ENCODE results near the gene UQCRH. TPM values are rescaled to one million over a fixed set of nuclear protein-coding genes. Genes with fewer than 3 reads are reported as not detected.
A peak's percentile ranks its signal among the peaks of the same experiment; 100 is the strongest.
"Not testable (repeated sequence)": the region's sequence is repeated elsewhere in the genome, so short reads cannot be mapped to it uniquely, and the experiment has no call there.

UQCRH gene
- total RNA-seq, 6 donors from 2014 or later: 59.7 to 193 (median 126) TPM

- H3K36me3 ChIP-seq: no peaks in the 10 kb centered on the region
- TF ChIP-seq POLR2A (IDR thresholded peaks at IDR 0.05): no peak
- no peak for TF ChIP-seq EP300 (IDR thresholded peaks at IDR 0.05)
- TF ChIP-seq, protein P1, sequence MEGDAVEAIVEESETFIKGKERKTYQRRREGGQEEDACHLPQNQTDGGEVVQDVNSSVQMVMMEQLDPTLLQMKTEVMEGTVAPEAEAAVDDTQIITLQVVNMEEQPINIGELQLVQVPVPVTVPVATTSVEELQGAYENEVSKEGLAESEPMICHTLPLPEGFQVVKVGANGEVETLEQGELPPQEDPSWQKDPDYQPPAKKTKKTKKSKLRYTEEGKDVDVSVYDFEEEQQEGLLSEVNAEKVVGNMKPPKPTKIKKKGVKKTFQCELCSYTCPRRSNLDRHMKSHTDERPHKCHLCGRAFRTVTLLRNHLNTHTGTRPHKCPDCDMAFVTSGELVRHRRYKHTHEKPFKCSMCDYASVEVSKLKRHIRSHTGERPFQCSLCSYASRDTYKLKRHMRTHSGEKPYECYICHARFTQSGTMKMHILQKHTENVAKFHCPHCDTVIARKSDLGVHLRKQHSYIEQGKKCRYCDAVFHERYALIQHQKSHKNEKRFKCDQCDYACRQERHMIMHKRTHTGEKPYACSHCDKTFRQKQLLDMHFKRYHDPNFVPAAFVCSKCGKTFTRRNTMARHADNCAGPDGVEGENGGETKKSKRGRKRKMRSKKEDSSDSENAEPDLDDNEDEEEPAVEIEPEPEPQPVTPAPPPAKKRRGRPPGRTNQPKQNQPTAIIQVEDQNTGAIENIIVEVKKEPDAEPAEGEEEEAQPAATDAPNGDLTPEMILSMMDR (IDR thresholded peaks at IDR 0.05): no peak
- no peak for TF ChIP-seq POLR2AphosphoS5 (IDR thresholded peaks at IDR 0.05)
- DNase-seq (no peak), ATAC-seq (ENCODE audit: low FRiP score in 2 of 2) (no peak)
- no peak overlapping the region for H3K27ac ChIP-seq
- no peak overlapping the region for H3K4me3 ChIP-seq
- no peaks in the 10 kb centered on the region for H3K27me3 ChIP-seq
- 87 to 98% methylated on average over 3 of the region's 3 CpGs for WGBS, 2 donors
- peaks cover 0 to 5% (median 0%) of the 10 kb centered on the region in 4 donors for H3K4me1 ChIP-seq
- no peaks in the 10 kb centered on the region for H3K9me3 ChIP-seq
Measured at GRCh38 chr1:46335081-46335480, 31.6 kb downstream of the UQCRH start.

DNA sequence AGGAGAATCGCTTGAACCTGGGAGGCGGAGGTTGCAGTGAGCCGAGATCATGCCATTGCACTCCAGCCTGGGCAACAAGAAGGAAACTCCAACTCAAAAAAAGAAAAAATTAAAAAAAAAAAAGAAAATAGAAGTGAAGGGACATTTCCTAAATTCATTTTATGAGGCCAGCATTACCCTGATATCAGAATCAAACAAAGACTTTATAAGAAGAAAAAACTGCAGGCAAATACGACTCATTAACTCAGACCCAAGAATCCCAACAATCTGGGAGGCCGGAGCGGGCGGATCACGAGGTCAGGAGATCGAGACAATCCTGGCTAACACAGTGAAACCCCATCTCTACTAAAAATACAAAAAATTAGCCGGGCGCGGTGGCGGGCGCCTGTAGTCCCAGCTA is 33.9 kb downstream of the UQCRH start:
- not testable (repeated sequence) for H3K4me3 ChIP-seq; DNase-seq; ATAC-seq (ENCODE audit: low FRiP score in 2 of 2); H3K27ac ChIP-seq; H3K27me3 ChIP-seq; H3K9me3 ChIP-seq; H3K36me3 ChIP-seq
- H3K4me1 ChIP-seq: peaks cover 8 to 12% (median 10%) of the 10 kb centered on the region in 4 donors
- WGBS, 2 donors: 98% methylated on average over 5 to 14 of the region's 14 CpGs

- Histone ChIP-seq H3K36me3 (peaks cover 0 to 24% (median 12%) of the 10 kb centered on the region in 4 donors), H3K4me3 (peak within 1 kb of the TSS; percentile 61 to 87 (median 68)), H3K9me3 (no peaks in the 10 kb centered on the region), H3K27ac (peak within 1 kb of the TSS; percentile 97 to 99 (median 98)), H3K27me3 (no peaks in the 10 kb centered on the region), H3K4me1 (peaks cover 8 to 12% (median 10%) of the 10 kb centered on the region in 4 donors)
- TF ChIP-seq EP300 (IDR thresholded peaks at IDR 0.05): peak in 2 of 4 donors; percentile 91 to 93
- TF ChIP-seq, protein P1 (IDR thresholded peaks at IDR 0.05): peak; percentile 60 to 82 (median 76)
- TF ChIP-seq POLR2A (IDR thresholded peaks at IDR 0.05): peak in 3 of 4 donors; percentile 49 to 90 (median 86)
- peak; percentile 89 to 91 for TF ChIP-seq POLR2AphosphoS5 (IDR thresholded peaks at IDR 0.05)
- peak; percentile 97 to 98 for ATAC-seq (ENCODE audit: low FRiP score in 2 of 2)
- DNase-seq: peak; percentile 94 to 96
- WGBS, 2 donors: 0 to 1% methylated on average over 29 to 53 of the region's 53 CpGs
Measured at GRCh38 chr1:46340404-46341221, 37.1 kb downstream of the UQCRH start, which contains the start of gene NSUN4. NSUN4 (plus strand) TSS chr1:46340807; CDS start chr1:46340827, 20 bp downstream.

- DNase-seq: peak in 1 of 2 donors; percentile 48
- Histone ChIP-seq H3K9me3 (no peaks in the 10 kb centered on the region), H3K27ac (peak overlapping the region; percentile 97 to 99 (median 98)), H3K4me1 (peaks cover 8 to 12% (median 10%) of the 10 kb centered on the region in 4 donors), H3K4me3 (peak overlapping the region; percentile 61 to 87 (median 68)), H3K36me3 (peaks cover 0 to 30% (median 15%) of the 10 kb centered on the region in 4 donors), H3K27me3 (no peaks in the 10 kb centered on the region)
- TF ChIP-seq, protein P1 (IDR thresholded peaks at IDR 0.05): no peak
- TF ChIP-seq EP300 (IDR thresholded peaks at IDR 0.05): no peak
- TF ChIP-seq POLR2A (IDR thresholded peaks at IDR 0.05): no peak
- TF ChIP-seq POLR2AphosphoS5 (IDR thresholded peaks at IDR 0.05): no peak
- 60 to 62% methylated on average over 31 of the region's 31 CpGs for WGBS, 2 donors
- ATAC-seq (ENCODE audit: low FRiP score in 2 of 2): no peak
Measured at GRCh38 chr1:46341222-46342083, 38.0 kb downstream of the UQCRH start.
